Right ventricle myocardium superior (tissue), 1 donor: ENCODE results near the gene SPATS1. TPM values are rescaled to one million over a fixed set of nuclear protein-coding genes. Genes with fewer than 3 reads are reported as not detected.

Experiments used
- ATAC-seq: fragments of 200-7000 bp; cut with Tn5 transposase; one replicate; pipeline ENCODE4 v1.9.1; 2020; ENCODE audit warnings: mild to moderate bottlenecking; ENCODE audit not compliant: poor library complexity
- DNase-seq: peaks from one replicate; pipeline ENCODE4 v3.0.0-alpha.2; 2020
- intact Hi-C: fragments of 100-400 bp; cut with DNase I; formaldehyde crosslinking; loops from one replicate; pipeline ENCODE4 v1.11.2; 2022
- total RNA-seq: library from RNA; stranded (reverse); fragmentation: NEBNext Ultra II Directional; extraction: Animal tissue kit (Norgen Biotek cat#: 25700); gene quantifications from one replicate; pipeline ENCODE4 v1.2.1, GENCODE V29; 2021
- donor health status: DM: no; HTN: yes; CAD: no; lungs with severe emphysema.

The SPATS1 gene
- total RNA-seq, 1 donor from 2014 or later = not detected

- intact Hi-C loops = no loop called here
- no peak for DNase-seq
- no peak for ATAC-seq
Measured at GRCh38 chr6:44373787-44374186, 31.3 kb downstream of the SPATS1 start.

- ATAC-seq = no peak
- intact Hi-C loops = no loop called here
- DNase-seq = no peak
Measured at GRCh38 chr6:44375071-44375470, 32.6 kb downstream of the SPATS1 start.

- DNase-seq = no peak
- ATAC-seq = no peak
- intact Hi-C loops = no loop called here
Measured at GRCh38 chr6:44377484-44377883, 35.0 kb downstream of the SPATS1 start.

- DNase-seq (no peak), ATAC-seq (no peak)
- intact Hi-C loops = no loop called here
Measured at GRCh38 chr6:44377971-44378370, 35.5 kb downstream of the SPATS1 start.

GRCh38 chr6:44381739-44382138, 39.3 kb downstream of the SPATS1 start:
- no peak for DNase-seq
- intact Hi-C loops = no loop called here
- peak; percentile 56 for ATAC-seq

- ATAC-seq (peak; percentile 7), DNase-seq (no peak)
- intact Hi-C loops = no loop called here
Measured at GRCh38 chr6:44386364-44386928, 44.0 kb downstream of the SPATS1 start.

GRCh38 chr6:44386929-44387345, 44.5 kb downstream of the SPATS1 start:
- ATAC-seq (peak; percentile 21), DNase-seq (no peak)
- intact Hi-C loops = no loop called here

- intact Hi-C loops = no loop called here
- ATAC-seq (peak; percentile 92), DNase-seq (peak; percentile 96)
Measured at GRCh38 chr6:44387346-44388134, 45.1 kb downstream of the SPATS1 start, which contains the start of gene CDC5L. Gene CDC5L, plus strand, starts transcription at chr6:44387706. Its CDS starts 118 bp downstream, at chr6:44387824.

GRCh38 chr6:44388135-44388487, 45.7 kb downstream of the SPATS1 start:
- no peak for ATAC-seq
- intact Hi-C loops = no loop called here

GRCh38 chr6:44388887-44389286, 46.4 kb downstream of the SPATS1 start:
- ATAC-seq (no peak), DNase-seq (no peak)
- intact Hi-C loops = no loop called here

More at GRCh38 chr6:44388135-44388487, 45.7 kb downstream of the SPATS1 start:
- DNase-seq = no peak

GRCh38 chr6:44390158-44390683, 47.8 kb downstream of the SPATS1 start:
- no peak for ATAC-seq
- no peak for DNase-seq
- intact Hi-C loops = no loop called here

Other genes starting within 250 kb of the SPATS1 start
- 41.0 TPM for gene MRPL14, start 215.2 kb upstream of the SPATS1 start, total RNA-seq
- gene TMEM63B, start 215.1 kb upstream of the SPATS1 start, total RNA-seq = 46.3 TPM
- gene CAPN11, start 183.8 kb upstream of the SPATS1 start, total RNA-seq = 0.43 TPM
- 0.56 TPM for gene MYMX, start 125.7 kb upstream of the SPATS1 start, total RNA-seq
- gene SLC29A1, start 119.1 kb upstream of the SPATS1 start, total RNA-seq = 181 TPM
- gene HSP90AB1, start 95.5 kb upstream of the SPATS1 start, total RNA-seq = 853 TPM
- gene SLC35B2, start 85.1 kb upstream of the SPATS1 start, total RNA-seq = 19.4 TPM
- gene NFKBIE, start 77.1 kb upstream of the SPATS1 start, total RNA-seq = 3.7 TPM
- not detected for gene TMEM151B, start 72.2 kb upstream of the SPATS1 start, total RNA-seq
- gene AARS2, start 29.3 kb upstream of the SPATS1 start, total RNA-seq = 10.7 TPM
- 16.5 TPM for gene CDC5L, start 45.1 kb downstream of the SPATS1 start, total RNA-seq